C4-2B (cell line): Measurements from ENCODE around the gene SFT2D1.
A peak's percentile ranks its signal among the peaks of the same experiment; 100 is the strongest.

Experiments
- H3K27ac ChIP-seq: fragments of 450-650 bp; 2 replicates; pipeline ENCODE4 v1.5.1; 2017
- ZFX ChIP-seq: fragments of 450-650 bp; IDR thresholded peaks from 2 replicates; pipeline ENCODE4 v1.6.1; 2017
- TF ChIP-seq, protein P1 (sequence below): fragments of 450-650 bp; conservative IDR thresholded peaks from 2 replicates; pipeline ENCODE4 v1.5.1; 2017; ENCODE audit warnings: mild to moderate bottlenecking

The SFT2D1 gene

DNA sequence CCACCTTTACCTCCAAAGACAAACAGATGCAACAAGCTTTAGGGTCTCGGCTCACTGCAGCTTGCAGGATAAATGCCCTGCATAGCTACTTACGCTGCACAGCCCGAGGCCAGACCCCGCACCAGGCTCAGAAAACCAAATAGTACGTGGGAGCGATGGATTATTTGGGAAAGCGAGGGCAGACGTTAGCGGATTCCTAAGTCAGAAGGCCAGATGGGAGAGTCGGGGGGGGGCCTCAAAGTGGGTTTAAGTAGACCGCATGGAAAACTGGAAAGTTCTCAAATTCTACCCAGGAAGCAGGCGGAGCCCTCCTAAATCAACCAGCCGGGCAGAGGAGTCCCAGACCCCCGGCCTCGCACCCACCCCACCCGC lies 382 bp downstream of the SFT2D1 start:
- H3K27ac ChIP-seq = peak overlapping the region; percentile 93
- no peak for TF ChIP-seq ZFX
- TF ChIP-seq, protein P1, sequence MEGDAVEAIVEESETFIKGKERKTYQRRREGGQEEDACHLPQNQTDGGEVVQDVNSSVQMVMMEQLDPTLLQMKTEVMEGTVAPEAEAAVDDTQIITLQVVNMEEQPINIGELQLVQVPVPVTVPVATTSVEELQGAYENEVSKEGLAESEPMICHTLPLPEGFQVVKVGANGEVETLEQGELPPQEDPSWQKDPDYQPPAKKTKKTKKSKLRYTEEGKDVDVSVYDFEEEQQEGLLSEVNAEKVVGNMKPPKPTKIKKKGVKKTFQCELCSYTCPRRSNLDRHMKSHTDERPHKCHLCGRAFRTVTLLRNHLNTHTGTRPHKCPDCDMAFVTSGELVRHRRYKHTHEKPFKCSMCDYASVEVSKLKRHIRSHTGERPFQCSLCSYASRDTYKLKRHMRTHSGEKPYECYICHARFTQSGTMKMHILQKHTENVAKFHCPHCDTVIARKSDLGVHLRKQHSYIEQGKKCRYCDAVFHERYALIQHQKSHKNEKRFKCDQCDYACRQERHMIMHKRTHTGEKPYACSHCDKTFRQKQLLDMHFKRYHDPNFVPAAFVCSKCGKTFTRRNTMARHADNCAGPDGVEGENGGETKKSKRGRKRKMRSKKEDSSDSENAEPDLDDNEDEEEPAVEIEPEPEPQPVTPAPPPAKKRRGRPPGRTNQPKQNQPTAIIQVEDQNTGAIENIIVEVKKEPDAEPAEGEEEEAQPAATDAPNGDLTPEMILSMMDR = no peak

DNA sequence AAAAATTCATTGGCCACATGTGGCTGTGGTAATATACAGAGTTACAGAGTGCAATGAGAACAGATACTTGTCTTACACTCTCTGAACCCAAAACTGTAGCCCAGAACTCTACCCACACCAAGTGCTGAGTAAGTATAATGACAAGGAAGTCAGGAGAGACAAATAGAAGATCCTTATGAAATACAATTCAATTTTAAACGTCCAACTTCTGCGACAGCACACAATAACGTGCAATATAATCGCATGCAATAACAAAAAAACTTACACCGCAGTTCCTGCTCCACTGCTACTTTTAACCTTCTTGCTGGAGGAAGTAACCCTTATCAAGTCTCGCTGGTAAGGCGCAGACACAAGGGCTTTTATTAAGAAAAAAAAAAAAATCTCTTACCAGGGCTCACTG lies 881 bp downstream of the SFT2D1 start:
- no peak for TF ChIP-seq ZFX
- TF ChIP-seq, protein P1 = no peak
- H3K27ac ChIP-seq = peak overlapping the region; percentile 93

DNA sequence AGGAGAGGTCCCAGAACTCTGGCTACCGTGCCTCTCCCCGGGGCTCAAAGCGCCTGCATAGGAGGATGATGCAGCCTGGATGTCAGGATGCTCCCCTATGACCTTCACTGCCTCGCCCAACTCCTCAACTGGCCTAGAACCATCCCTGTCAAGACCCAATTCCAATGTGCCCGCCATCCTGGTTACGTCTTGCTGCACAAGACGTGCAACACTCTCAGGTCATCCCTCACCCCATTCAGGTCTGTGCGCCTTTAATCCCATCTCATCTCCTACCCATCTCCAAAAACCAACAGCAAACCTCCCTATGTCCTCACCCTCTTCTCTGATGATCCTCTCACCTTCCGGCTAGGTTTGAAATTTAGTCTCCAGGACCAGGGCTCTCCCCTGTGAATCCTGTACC lies 3.5 kb downstream of the SFT2D1 start:
- TF ChIP-seq ZFX = no peak
- TF ChIP-seq, protein P1 = no peak
- H3K27ac ChIP-seq = no peak overlapping the region

DNA sequence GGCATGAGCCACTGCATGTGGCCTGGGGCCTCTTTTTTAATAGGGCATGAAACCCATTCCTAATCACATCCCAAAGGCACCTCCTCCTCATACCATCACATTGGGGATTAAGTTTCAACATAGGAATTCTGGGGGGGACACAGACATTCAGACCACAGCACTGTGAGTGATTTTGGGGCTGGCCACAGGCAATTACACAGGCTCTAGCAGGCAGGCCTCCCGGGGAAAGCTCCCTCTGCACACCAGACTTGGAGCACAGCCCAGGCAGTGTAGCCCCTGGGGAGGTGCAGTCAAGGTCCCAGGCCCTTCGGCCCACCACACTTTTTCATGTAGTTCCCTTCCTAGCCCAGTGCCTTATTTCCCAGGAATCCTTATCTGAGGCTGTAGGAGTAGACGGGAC lies 5.5 kb downstream of the SFT2D1 start:
- TF ChIP-seq, protein P1 = no peak
- no peak for TF ChIP-seq ZFX
- no peak overlapping the region for H3K27ac ChIP-seq

DNA sequence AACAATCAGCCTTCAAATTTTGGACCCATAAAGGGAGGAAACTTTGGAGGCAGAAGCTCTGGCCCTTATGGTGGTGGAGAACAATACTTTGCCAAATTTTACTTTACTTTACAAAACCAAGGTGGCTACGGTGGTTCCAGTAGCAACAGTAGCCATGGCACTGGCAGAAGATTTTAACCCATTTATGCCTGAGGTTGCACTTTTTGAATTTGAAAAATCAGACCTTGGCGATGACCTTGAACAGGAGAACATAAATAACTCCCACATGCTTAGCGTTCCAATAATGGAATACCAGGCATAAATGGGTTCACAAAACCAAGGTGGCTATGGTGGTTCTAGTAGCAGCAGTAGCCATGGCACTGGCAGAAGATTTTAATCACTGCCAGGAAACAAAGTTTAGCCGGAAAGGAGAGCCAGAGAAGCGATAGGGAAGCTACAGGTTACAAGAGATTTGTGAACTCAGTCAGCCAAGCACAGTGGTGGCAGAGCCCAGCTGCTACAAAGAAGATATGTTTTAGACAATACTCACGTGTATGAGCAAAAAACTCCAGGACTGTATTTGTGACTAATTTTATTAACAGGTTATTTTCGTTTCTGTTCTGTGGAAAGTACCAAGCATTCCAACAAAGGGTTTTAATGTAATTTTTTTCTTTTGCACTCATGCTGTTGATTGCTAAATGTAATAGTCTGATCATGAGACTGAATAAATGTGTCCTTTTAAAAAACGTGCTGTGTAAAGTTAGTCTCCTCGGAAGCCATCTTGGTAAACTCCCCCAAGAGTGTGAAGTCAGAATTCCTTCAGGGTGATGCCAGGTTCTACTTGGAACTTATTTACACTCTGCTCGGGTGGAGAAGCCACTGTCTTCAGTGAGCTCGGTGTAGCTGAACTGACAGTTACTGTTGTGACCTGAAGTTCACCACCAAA lies 6.7 kb downstream of the SFT2D1 start:
- TF ChIP-seq, protein P1 = no peak
- no peak for TF ChIP-seq ZFX
- no peak overlapping the region for H3K27ac ChIP-seq

DNA sequence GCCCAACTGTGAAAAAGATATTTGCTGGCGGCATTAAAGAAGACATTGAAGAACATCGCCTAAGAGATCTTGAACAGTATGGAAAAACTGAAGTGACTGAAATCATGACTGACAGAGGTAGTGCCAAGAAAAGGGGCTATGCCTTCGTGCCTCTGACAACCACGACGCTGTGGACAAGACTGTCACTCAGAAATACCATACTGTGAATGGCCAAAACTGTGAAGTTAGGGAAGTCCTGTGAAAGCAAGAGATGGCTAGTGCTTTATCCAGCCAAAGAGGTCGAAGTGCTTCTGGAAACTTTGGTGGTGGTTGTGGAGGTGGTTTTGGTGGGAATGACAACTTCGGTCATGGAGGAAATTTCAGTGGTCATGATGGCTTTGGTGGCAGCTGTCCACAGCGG lies 7.5 kb downstream of the SFT2D1 start:
- no peak overlapping the region for H3K27ac ChIP-seq
- TF ChIP-seq, protein P1 = no peak
- no peak for TF ChIP-seq ZFX

DNA sequence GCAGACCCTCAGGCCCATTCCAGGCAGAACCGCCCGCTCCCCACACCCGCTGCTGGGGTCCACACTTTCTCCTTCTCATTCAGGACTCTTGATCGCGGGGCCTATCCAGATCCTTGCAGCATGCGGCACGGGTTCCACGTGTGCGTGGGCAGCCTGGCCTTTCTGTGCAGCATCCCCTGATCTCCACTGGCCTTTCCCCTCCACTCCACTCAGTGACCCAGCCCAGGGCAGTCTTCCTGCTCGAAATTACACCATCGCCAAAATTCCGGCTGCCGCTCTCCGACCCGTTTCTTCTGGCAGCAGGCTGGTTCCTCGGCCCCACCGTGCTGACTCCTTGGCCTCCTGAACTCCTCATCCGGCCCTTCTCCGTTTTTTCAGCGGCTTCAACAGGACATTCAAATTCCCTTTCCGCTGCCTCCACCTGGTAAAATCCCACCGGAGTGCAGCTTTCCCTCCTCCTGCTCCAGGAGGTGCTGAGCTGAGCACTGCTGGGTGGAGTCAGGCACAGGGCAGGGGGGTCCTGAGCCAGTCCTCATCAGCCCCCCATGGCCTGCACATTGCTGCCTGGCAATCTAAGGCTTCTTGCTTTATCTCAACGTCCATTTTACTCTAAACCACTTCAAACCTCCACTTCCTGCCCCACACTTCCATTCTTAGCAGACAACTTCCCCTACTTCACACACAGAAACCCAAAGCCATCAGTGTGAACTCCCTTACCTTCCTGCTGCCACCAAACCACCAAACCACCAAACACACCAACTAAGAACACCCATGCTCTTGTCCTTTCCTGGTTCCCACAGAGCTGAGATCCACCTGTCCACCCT lies 9.0 kb downstream of the SFT2D1 start:
- no peak for TF ChIP-seq ZFX
- TF ChIP-seq, protein P1 = no peak
- H3K27ac ChIP-seq = no peak overlapping the region
